Astrocyte (in vitro differentiated cells and primary cell): Measurements from ENCODE around the gene CFAP161. TPM values are rescaled to one million over a fixed set of nuclear protein-coding genes. Genes with fewer than 3 reads are reported as not detected.

Source experiments
- DNase-seq: peaks from one replicate; pipeline ENCODE4 v3.0.0-alpha.2; 2010; ENCODE audit warnings: low read depth
- FAIRE-seq: peaks from 2 replicates; lab custom pipeline; 2011; peaks lifted over from hg19 to GRCh38; lab: Jason Lieb, UNC
- H2AFZ ChIP-seq: 2 replicates; pipeline ENCODE4 v1.6.0; 2012; ENCODE audit warnings: low read depth, low read length, inconsistent platforms
- H3K27ac ChIP-seq: 2 replicates; pipeline ENCODE4 v1.5.1; 2011; ENCODE audit warnings: low read depth, low read length, inconsistent platforms
- H3K27me3 ChIP-seq: 2 replicates; pipeline ENCODE4 v1.6.0; 2011; ENCODE audit warnings: low read length, inconsistent platforms; ENCODE audit not compliant: insufficient read depth
- H3K36me3 ChIP-seq: 2 replicates; pipeline ENCODE4 v1.5.1; 2011; ENCODE audit warnings: low read length, inconsistent platforms; ENCODE audit not compliant: insufficient read depth
- H3K4me1 ChIP-seq: 2 replicates; pipeline ENCODE4 v1.5.1; 2011; ENCODE audit warnings: low read length, inconsistent platforms; ENCODE audit not compliant: insufficient read depth
- H3K4me2 ChIP-seq: 2 replicates; pipeline ENCODE4 v1.6.0; 2012; ENCODE audit warnings: low read length, inconsistent platforms
- H3K4me3 ChIP-seq: 2 replicates; pipeline ENCODE4 v1.5.1; 2011; ENCODE audit warnings: low read depth, mild to moderate bottlenecking, low read length, inconsistent platforms; ENCODE audit not compliant: insufficient read depth
- H3K79me2 ChIP-seq: 2 replicates; pipeline ENCODE4 v1.6.0; 2012; ENCODE audit warnings: mild to moderate bottlenecking, low read length, inconsistent platforms; ENCODE audit not compliant: insufficient read depth
- H3K9ac ChIP-seq: 2 replicates; pipeline ENCODE4 v1.6.0; 2012; ENCODE audit warnings: mild to moderate bottlenecking, low read length, inconsistent platforms
- H3K9me3 ChIP-seq: 2 replicates; pipeline ENCODE4 v1.5.1; 2012; ENCODE audit warnings: low read depth, mild to moderate bottlenecking, low read length, inconsistent platforms; ENCODE audit not compliant: insufficient read depth
- H4K20me1 ChIP-seq: 2 replicates; pipeline ENCODE4 v1.6.0; 2012; ENCODE audit warnings: low read length, inconsistent platforms; ENCODE audit not compliant: insufficient read depth
- H3K27ac Mint-ChIP-seq: one replicate; pipeline ENCODE4 v1.8.0; 2021; ENCODE audit warnings: mild to moderate bottlenecking, mixed read lengths; ENCODE audit not compliant: unreplicated experiment
- H3K27me3 Mint-ChIP-seq: one replicate; pipeline ENCODE4 v1.8.0; 2021; ENCODE audit warnings: low read depth, mixed read lengths; ENCODE audit not compliant: unreplicated experiment
- H3K36me3 Mint-ChIP-seq: one replicate; pipeline ENCODE4 v1.8.0; 2021; ENCODE audit warnings: low read depth, mixed read lengths; ENCODE audit not compliant: unreplicated experiment
- H3K4me1 Mint-ChIP-seq: one replicate; pipeline ENCODE4 v1.8.0; 2021; ENCODE audit warnings: low read depth, mixed read lengths; ENCODE audit not compliant: unreplicated experiment
- H3K4me3 Mint-ChIP-seq: one replicate; pipeline ENCODE4 v1.8.0; 2021; ENCODE audit warnings: mild to moderate bottlenecking, moderate library complexity, mixed read lengths; ENCODE audit not compliant: unreplicated experiment
- H3K9me3 Mint-ChIP-seq: one replicate; pipeline ENCODE4 v1.8.0; 2021; ENCODE audit warnings: mild to moderate bottlenecking, mixed read lengths; ENCODE audit not compliant: unreplicated experiment
- CTCF ChIP-seq: IDR thresholded peaks from 2 replicates; pipeline ENCODE4 v1.5.1; 2011; ENCODE audit warnings: low read depth, mild to moderate bottlenecking, inconsistent platforms, low read length, moderate library complexity; ENCODE audit not compliant: insufficient read depth
- EZH2 ChIP-seq: IDR thresholded peaks from 2 replicates; pipeline ENCODE4 v1.6.1; 2012; ENCODE audit warnings: mild to moderate bottlenecking, low read length, inconsistent platforms; ENCODE audit not compliant: insufficient read depth
- total RNA-seq: library from RNA; stranded (reverse); gene quantifications from 2 replicates; pipeline ENCODE4 v1.2.1, GENCODE V29; 2021

The CFAP161 gene
- total RNA-seq, 1 donor from 2014 or later, result 0.27 TPM

- TF ChIP-seq EZH2 (no peak), CTCF (no peak)
- Histone ChIP-seq H4K20me1 (no peaks in the 10 kb centered on the region), H3K4me3 (no peak overlapping the region), H2AFZ (no peak overlapping the region), H3K79me2 (no peaks in the 10 kb centered on the region), H3K36me3 (no peaks in the 10 kb centered on the region), H3K4me1 (no peaks in the 10 kb centered on the region), H3K9ac (no peak overlapping the region), H3K27ac (no peak overlapping the region), H3K9me3 (no peaks in the 10 kb centered on the region), H3K4me2 (no peak overlapping the region), H3K27me3 (peaks cover 10% of the 10 kb centered on the region)
- H3K4me3 Mint-ChIP-seq, result no peak overlapping the region
- peaks cover 1% of the 10 kb centered on the region for H3K9me3 Mint-ChIP-seq
- no peaks in the 10 kb centered on the region for H3K36me3 Mint-ChIP-seq
- no peaks in the 10 kb centered on the region for H3K4me1 Mint-ChIP-seq
- H3K27ac Mint-ChIP-seq, result peak overlapping the region; percentile 77
- H3K27me3 Mint-ChIP-seq, result peaks cover 2% of the 10 kb centered on the region
- no peak for DNase-seq
- FAIRE-seq, result no peak
Observed at GRCh38 chr15:81152799-81153198, 18.7 kb downstream of the CFAP161 start.

GRCh38 chr15:81155375-81156218 lies 21.5 kb downstream of the CFAP161 start:
- peak; percentile 22 for DNase-seq
- no peak overlapping the region for H2AFZ ChIP-seq
- TF ChIP-seq EZH2, result no peak
- peak; percentile 55 for TF ChIP-seq CTCF

GRCh38 chr15:81156324-81156723 lies 22.3 kb downstream of the CFAP161 start:
- Histone ChIP-seq H3K9me3 (no peaks in the 10 kb centered on the region), H3K4me1 (peaks cover 8% of the 10 kb centered on the region), H3K4me2 (no peak overlapping the region), H3K9ac (no peak overlapping the region), H2AFZ (no peak overlapping the region), H3K27ac (no peak overlapping the region), H3K27me3 (peaks cover 4% of the 10 kb centered on the region), H3K4me3 (no peak overlapping the region), H4K20me1 (no peaks in the 10 kb centered on the region), H3K36me3 (no peaks in the 10 kb centered on the region), H3K79me2 (no peaks in the 10 kb centered on the region)
- TF ChIP-seq CTCF, result no peak
- no peak for TF ChIP-seq EZH2
- H3K27ac Mint-ChIP-seq, result no peak overlapping the region
- FAIRE-seq (no peak), DNase-seq (no peak)
- peaks cover 11% of the 10 kb centered on the region for H3K27me3 Mint-ChIP-seq
- no peak overlapping the region for H3K4me3 Mint-ChIP-seq
- H3K4me1 Mint-ChIP-seq, result peaks cover 6% of the 10 kb centered on the region
- H3K36me3 Mint-ChIP-seq, result no peaks in the 10 kb centered on the region
- peaks cover 1% of the 10 kb centered on the region for H3K9me3 Mint-ChIP-seq

More at GRCh38 chr15:81155375-81156218, 21.5 kb downstream of the CFAP161 start:
- no peak overlapping the region for H3K4me2 ChIP-seq
- H3K27me3 ChIP-seq, result peaks cover 4% of the 10 kb centered on the region
- H3K9me3 ChIP-seq, result no peaks in the 10 kb centered on the region
- H4K20me1 ChIP-seq, result no peaks in the 10 kb centered on the region
- Mint-ChIP-seq H3K9me3 (peaks cover 1% of the 10 kb centered on the region), H3K27ac (no peak overlapping the region), H3K27me3 (peaks cover 6% of the 10 kb centered on the region), H3K4me3 (no peak overlapping the region), H3K36me3 (no peaks in the 10 kb centered on the region), H3K4me1 (peaks cover 2% of the 10 kb centered on the region)
- H3K4me1 ChIP-seq, result peaks cover 4% of the 10 kb centered on the region
- no peak overlapping the region for H3K9ac ChIP-seq
- no peaks in the 10 kb centered on the region for H3K36me3 ChIP-seq
- H3K27ac ChIP-seq, result no peak overlapping the region
- H3K4me3 ChIP-seq, result no peak overlapping the region
- FAIRE-seq, result no peak
- H3K79me2 ChIP-seq, result no peaks in the 10 kb centered on the region
